Tibial nerve (tissue), 4 donors: Measurements from ENCODE around the gene NBPF1. TPM values are rescaled to one million over a fixed set of nuclear protein-coding genes. Genes with fewer than 3 reads are reported as not detected.
A peak's percentile ranks its signal among the peaks of the same experiment; 100 is the strongest.
"Not testable (repeated sequence)": the region's sequence is repeated elsewhere in the genome, so short reads cannot be mapped to it uniquely, and the experiment has no call there.

Source experiments
- DNase-seq, 2 donors: peaks; one replicate each; pipeline ENCODE4 v3.0.0-alpha.2; 2019; ENCODE audit warnings: low spot score in 2 of 2
- H3K27ac ChIP-seq, 4 donors: fragments of 200-600 bp; sonication (generic) in 3 of 4; one replicate each; pipeline ENCODE4 v1.5.1; 2017 to 2019; ENCODE audit warnings: mild to moderate bottlenecking in 1 of 4
- H3K27me3 ChIP-seq, 2 donors: fragments of 200-600 bp; sonication (generic) in 1 of 2; one replicate each; pipeline versions ENCODE4 v1.5.1 to v1.6.0; 2017 to 2019
- H3K36me3 ChIP-seq, 3 donors: fragments of 200-600 bp; sonication (generic); one replicate each; pipeline ENCODE4 v1.5.1; 2018 to 2019
- H3K4me1 ChIP-seq, 4 donors: fragments of 200-600 bp; sonication (generic) in 3 of 4; one replicate each; pipeline ENCODE4 v1.5.1; 2017 to 2019
- H3K4me3 ChIP-seq, 4 donors: fragments of 200-600 bp; sonication (generic) in 3 of 4; one replicate each; pipeline ENCODE4 v1.5.1; 2017 to 2019; ENCODE audit warnings: mild to moderate bottlenecking in 1 of 4, moderate library complexity in 1 of 4
- H3K9me3 ChIP-seq, 4 donors: fragments of 200-600 bp; sonication (generic) in 3 of 4; one replicate each; pipeline ENCODE4 v1.5.1; 2017 to 2019
- EP300 ChIP-seq, 2 donors: sonication (generic); formaldehyde crosslinking; IDR thresholded peaks; one replicate each; pipeline ENCODE4 v1.6.1; 2017; ENCODE audit warnings: antibody characterized with exemption in 2 of 2, mild to moderate bottlenecking in 1 of 2
- POLR2A ChIP-seq, 2 donors: fragments of 450-650 bp; IDR thresholded peaks; one replicate each; pipeline ENCODE4 v1.6.1; 2017; ENCODE audit warnings: antibody characterized with exemption in 2 of 2, mild to moderate bottlenecking in 2 of 2, moderate library complexity in 2 of 2
- WGBS, 2 donors: methylation state at CpG; one replicate each; pipeline ENCODE4 v1.1.5; 2018; 5-methylcytosine and 5-hydroxymethylcytosine counted together
- total RNA-seq, 4 donors: library from RNA; depleted of rRNA; stranded (reverse); fragments of >200 nt; gene quantifications; one replicate each; pipeline ENCODE4 v1.1.0, GENCODE V29; 2016
- TF ChIP-seq, protein P1 (sequence below), 5 experiments: fragments of 200-600 bp in 3 of 5; fragments of 450-650 bp in 2 of 5; sonication (generic) in 3 of 5; IDR thresholded peaks; one replicate each; pipeline ENCODE4 v1.5.1; 2016 to 2019; ENCODE audit warnings: antibody characterized with exemption in 5 of 5, mild to moderate bottlenecking in 3 of 5, moderate library complexity in 2 of 5

Gene NBPF1
- total RNA-seq, 4 donors from 2014 or later = 47.3 to 57.3 (median 53.1) TPM

DNA sequence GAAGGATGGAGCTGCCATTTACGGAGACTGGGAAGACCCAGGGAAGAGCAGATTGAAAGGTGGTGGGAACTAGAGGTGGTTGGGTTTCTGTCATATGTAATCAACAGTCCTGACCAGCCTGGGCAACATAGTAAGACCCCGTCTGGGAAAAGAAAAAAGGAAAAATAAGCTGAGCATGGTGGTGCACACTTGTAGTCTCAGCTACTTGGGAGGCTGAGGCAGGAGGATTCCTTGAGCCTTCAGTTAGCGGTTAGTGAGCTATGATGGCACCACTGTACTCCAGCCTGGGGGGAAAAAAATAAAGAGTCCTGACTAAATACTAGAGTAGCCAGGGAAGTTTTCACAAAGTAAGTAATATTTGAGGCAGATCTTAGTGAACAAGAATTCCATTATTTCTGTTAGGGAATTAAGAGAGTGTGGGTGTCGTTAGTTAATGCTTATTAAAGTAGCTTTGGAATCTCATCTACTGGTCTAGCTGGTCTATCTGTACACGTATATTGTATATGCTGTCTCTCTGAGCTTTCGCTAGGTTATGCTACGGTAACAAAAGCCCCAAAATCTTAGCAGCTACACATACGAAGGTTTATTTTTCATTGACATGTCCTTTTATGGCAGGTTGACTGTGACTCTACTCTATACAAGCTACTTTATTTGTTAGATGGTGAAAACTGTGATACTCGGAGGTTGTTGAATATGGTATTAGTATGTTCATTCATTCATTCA lies 4.4 kb downstream of the NBPF1 start:
- Histone ChIP-seq H3K9me3 (no peaks in the 10 kb centered on the region), H3K4me3 (no peak overlapping the region), H3K4me1 (peaks cover 0 to 23% (median 16%) of the 10 kb centered on the region in 4 donors), H3K27ac (no peak overlapping the region), H3K36me3 (peaks cover 3 to 45% (median 5%) of the 10 kb centered on the region in 3 donors), H3K27me3 (no peaks in the 10 kb centered on the region)
- DNase-seq = no peak
- no peak for TF ChIP-seq POLR2A (IDR thresholded peaks at IDR 0.05)
- no peak for TF ChIP-seq EP300 (IDR thresholded peaks at IDR 0.05)
- TF ChIP-seq, protein P1, sequence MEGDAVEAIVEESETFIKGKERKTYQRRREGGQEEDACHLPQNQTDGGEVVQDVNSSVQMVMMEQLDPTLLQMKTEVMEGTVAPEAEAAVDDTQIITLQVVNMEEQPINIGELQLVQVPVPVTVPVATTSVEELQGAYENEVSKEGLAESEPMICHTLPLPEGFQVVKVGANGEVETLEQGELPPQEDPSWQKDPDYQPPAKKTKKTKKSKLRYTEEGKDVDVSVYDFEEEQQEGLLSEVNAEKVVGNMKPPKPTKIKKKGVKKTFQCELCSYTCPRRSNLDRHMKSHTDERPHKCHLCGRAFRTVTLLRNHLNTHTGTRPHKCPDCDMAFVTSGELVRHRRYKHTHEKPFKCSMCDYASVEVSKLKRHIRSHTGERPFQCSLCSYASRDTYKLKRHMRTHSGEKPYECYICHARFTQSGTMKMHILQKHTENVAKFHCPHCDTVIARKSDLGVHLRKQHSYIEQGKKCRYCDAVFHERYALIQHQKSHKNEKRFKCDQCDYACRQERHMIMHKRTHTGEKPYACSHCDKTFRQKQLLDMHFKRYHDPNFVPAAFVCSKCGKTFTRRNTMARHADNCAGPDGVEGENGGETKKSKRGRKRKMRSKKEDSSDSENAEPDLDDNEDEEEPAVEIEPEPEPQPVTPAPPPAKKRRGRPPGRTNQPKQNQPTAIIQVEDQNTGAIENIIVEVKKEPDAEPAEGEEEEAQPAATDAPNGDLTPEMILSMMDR (IDR thresholded peaks at IDR 0.05) = no peak
- 89 to 91% methylated on average over 9 of the region's 9 CpGs for WGBS, 2 donors

DNA sequence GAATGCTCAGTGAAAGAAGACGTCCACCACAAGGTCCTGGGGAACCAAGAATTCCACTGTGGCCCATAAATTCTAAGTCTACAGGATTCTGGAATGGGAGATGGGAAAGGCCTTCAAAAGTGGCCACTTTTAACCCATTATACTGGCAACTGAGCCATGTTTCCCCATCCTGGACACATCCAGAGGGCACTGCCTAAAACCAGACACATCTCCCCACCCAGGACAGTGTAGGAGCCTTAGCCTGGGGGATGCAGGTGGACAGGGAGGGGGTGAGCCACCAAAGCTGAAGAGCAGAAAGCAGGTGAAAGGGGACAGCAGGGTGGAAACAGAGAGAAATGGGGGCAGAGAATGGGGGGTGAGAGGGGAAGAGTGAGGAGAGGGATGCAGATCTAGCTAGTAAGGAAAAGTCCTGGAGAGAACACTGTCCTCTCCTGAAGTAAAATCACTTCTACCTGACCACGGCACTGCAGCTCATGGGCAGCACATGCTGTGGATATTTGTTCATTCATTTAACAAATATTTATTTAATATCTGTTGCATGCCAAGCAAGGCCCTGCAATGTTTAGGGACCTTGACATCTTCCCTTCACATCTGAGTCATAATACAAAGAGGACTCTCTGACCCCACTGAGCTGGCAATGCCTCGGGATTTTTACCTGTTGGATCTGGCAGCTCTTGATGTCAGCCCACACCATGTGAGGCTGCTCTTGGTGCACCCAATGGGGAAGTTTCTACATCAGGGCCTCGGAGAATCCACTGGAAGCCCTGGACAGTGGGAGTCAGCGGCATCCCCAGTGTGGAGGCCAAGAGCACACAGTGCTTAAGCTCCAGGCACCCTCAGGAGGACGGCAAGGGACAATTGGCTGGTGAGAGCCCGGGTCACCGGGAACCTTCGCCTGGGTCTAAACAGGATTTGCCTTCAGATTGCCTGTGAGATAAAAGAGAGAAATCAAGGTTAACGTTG lies 5.2 kb downstream of the NBPF1 start:
- H3K27me3 ChIP-seq, H3K4me3 ChIP-seq, H3K27ac ChIP-seq, H3K9me3 ChIP-seq: not testable (repeated sequence)
- Histone ChIP-seq H3K4me1 (peaks cover 0 to 18% (median 11%) of the 10 kb centered on the region in 4 donors), H3K36me3 (peaks cover 3 to 45% (median 5%) of the 10 kb centered on the region in 3 donors)
- peak in 1 of 2 donors; percentile 13 for DNase-seq
- 89 to 94% methylated on average over 10 of the region's 10 CpGs for WGBS, 2 donors

DNA sequence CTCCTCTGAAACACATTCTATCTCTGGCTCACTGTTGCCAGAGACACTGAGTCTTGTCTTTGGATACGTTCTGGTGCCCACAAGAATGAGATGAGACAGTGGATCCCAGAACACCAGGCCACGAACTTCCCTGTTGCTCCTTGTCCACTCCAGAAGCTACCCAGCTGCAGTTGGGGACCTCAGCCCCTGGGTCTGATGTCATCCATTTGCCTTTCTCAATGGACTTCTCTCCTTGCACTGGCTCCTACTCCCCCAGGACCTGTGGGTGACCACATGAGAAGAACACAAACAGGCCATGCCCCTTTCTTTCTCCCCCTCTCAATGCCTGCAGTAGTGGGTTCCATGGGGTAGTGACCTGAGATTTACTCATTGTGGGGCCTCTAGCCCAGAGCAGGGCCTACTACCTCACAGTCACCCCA lies 5.9 kb downstream of the NBPF1 start:
- Histone ChIP-seq H3K4me1 (peaks cover 0 to 14% (median 9%) of the 10 kb centered on the region in 4 donors), H3K27ac (no peak overlapping the region), H3K27me3 (no peaks in the 10 kb centered on the region), H3K9me3 (no peaks in the 10 kb centered on the region), H3K36me3 (peaks cover 3 to 45% (median 5%) of the 10 kb centered on the region in 3 donors), H3K4me3 (no peak overlapping the region)
- WGBS, 2 donors = 88 to 91% methylated on average over 2 of the region's 2 CpGs
- TF ChIP-seq EP300 (IDR thresholded peaks at IDR 0.05) (no peak), POLR2A (IDR thresholded peaks at IDR 0.05) (no peak)
- TF ChIP-seq, protein P1 (IDR thresholded peaks at IDR 0.05) = no peak
- no peak for DNase-seq

DNA sequence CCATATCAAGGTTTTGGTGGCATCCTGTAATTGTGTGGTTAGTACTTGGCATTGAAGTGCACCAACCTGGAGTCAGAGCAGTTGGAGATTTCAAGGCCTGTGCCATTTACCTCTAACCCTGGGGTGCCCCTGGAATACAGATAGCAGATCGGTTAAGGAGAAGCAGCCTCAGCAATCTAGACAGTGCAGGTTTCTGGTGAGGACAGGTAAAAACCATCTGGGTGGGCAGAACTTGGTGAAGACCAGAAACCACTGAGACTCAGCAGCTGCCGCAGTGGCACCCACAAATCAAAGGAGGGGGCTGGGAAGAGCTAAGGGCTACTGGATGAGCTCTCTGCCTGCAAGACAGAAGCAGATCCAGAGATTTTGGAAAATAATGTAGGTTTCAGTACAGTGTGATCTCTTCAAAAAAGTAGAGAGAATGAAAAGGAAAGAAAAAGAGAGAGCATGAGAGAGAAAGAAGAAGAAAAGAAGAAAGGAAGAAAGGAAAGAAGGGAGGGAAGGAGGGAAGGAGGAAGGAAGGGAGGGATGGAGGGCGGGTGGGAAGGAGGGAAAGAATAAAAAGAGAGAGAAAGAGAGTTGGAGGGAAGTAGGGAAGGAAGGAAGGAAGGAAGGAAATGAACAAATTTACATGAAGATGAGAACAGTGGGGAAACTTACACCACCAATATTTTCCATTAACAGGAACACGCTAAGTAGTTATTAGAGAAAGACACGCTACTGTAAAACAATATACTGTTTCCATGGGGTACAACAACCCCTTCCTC lies 6.5 kb downstream of the NBPF1 start:
- DNase-seq, H3K27me3 ChIP-seq, H3K4me3 ChIP-seq, H3K27ac ChIP-seq, H3K9me3 ChIP-seq, H3K4me1 ChIP-seq: not testable (repeated sequence)
- 88 to 91% methylated on average over 5 of the region's 5 CpGs for WGBS, 2 donors
- peaks cover 3 to 45% (median 5%) of the 10 kb centered on the region in 3 donors for H3K36me3 ChIP-seq

DNA sequence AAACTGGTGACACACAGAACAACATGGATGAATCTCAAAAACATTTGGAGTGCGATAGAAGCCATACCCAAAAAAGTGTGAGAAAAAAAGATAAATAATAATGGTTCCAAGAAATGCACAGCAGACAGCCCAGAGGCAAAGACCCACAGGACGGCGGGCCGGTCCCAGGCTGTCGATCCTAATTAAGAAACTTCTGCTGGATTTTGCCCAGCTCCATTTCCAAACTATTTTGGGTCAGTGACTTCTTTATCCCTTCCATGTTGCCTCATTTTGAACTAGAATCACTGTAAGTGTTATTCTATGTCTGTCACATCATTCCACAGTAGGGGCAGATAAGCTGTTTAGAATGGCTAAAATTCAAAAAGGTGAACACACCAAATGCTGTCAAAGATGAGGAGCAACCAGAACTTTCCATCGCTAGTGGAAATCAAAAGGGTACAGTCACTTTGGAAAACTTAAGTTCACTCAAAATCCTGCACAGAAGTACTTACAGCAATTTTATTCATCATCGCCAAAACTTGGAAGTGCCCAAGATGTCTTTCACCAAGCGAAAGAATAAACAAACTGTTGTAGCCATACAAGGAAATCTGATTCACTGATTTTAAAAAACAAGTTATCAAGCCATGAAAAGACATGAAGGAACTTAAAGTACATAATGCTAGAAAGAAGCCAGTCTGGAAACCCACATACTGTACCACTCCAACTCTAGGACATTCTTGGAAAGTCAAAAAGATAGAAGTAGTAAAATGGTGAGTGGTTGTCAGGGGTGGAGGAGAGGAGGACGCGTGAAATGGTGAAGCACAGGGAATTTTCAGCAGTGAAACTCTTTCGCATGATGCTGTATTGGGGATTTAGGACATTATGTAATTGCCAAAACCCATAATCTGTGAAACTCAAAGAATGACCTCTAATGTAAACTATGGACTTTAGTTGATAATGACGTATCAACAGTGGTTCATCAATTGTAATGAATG lies 7.5 kb downstream of the NBPF1 start:
- Histone ChIP-seq H3K4me3 (no peak overlapping the region), H3K36me3 (peaks cover 3 to 45% (median 5%) of the 10 kb centered on the region in 3 donors), H3K27ac (no peak overlapping the region), H3K27me3 (no peaks in the 10 kb centered on the region), H3K9me3 (no peaks in the 10 kb centered on the region), H3K4me1 (no peaks in the 10 kb centered on the region)
- 77 to 78% methylated on average over 12 of the region's 12 CpGs for WGBS, 2 donors
- no peak for TF ChIP-seq POLR2A (IDR thresholded peaks at IDR 0.05)
- DNase-seq = no peak

DNA sequence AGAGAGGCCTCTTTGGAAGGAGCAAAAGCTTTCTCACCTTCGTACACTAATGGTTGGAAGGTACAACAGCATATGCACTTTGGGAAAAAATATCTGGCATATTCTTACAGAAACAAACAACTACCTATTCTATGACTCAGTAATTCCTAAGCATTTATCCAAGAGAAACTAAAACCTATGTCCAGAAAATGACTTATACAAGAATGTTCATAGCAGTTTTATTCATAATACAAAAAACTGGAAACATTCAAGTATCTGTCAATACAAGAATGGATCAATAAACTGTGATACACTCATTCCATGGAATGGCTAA lies 8.2 kb downstream of the NBPF1 start:
- Histone ChIP-seq H3K27ac (no peak overlapping the region), H3K27me3 (no peaks in the 10 kb centered on the region), H3K9me3 (no peaks in the 10 kb centered on the region), H3K4me3 (no peak overlapping the region), H3K36me3 (peaks cover 3 to 45% (median 5%) of the 10 kb centered on the region in 3 donors), H3K4me1 (no peaks in the 10 kb centered on the region)
- no peak for DNase-seq
- no peak for TF ChIP-seq EP300 (IDR thresholded peaks at IDR 0.05)
- TF ChIP-seq, protein P1 (IDR thresholded peaks at IDR 0.05) = no peak
- no peak for TF ChIP-seq POLR2A (IDR thresholded peaks at IDR 0.05)
- WGBS, 2 donors = 84 to 90% methylated on average over 1 of the region's 1 CpG

DNA sequence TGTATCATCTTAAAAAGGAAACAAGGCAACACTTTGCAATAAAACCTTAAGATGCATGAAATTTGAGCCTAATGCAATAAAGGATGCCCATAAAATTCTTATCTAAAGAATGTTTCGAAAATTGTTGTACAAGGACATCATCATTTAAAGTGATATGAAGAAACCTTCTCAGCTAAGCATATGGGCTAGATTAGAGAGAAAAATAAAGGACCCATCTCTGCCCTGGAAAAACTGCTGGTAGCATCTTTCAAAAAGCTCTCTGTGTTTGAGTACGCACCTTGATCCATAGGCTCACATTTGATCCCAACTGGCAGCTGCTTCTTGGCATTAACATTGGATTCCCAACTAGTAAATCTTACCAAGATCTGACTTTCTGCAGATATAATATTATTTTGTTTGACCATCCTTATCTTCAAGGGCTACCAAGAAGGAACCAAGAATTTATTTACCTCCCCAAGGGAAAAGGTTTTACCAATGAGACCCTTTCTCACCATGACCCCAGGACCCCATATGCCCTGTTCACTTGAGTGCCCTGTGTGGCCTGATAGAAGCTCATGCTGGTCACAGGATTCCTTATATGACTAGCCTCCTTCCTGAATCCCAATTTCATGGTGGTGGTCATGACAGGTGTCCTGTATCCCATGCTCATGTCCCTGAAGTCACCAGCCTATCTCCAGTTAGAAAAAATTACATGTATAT lies 8.7 kb downstream of the NBPF1 start:
- WGBS, 2 donors = 86 to 90% methylated on average over 2 of the region's 2 CpGs
- H3K36me3 ChIP-seq = peaks cover 3 to 45% (median 5%) of the 10 kb centered on the region in 3 donors
- H3K4me3 ChIP-seq, H3K27ac ChIP-seq, H3K4me1 ChIP-seq, DNase-seq, H3K27me3 ChIP-seq, H3K9me3 ChIP-seq: not testable (repeated sequence)

DNA sequence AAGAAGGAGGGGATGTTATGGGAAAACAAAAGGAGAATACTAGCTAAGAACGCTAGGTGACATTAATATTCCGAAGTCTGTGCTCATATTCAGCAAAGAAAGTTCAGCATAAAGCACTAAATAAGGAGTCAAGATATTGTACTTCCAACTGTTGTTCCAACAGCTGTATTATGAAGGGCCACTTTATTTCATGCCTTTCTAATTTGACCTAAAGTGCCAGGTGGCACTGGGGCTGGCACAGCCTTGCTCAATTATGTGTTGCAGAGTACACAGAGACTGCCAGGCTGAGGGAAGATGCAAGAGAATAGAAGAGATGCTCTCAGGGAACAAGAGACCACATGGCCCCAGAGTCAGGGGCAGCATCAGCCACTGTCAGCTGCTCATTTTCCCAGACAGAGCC lies 9.7 kb downstream of the NBPF1 start:
- H3K27me3 ChIP-seq, DNase-seq, H3K27ac ChIP-seq, H3K4me1 ChIP-seq, H3K4me3 ChIP-seq, H3K9me3 ChIP-seq: not testable (repeated sequence)
- peaks cover 3 to 41% (median 5%) of the 10 kb centered on the region in 3 donors for H3K36me3 ChIP-seq
- WGBS, 2 donors = 82% methylated on average over 1 of the region's 2 CpGs; no CpG with 5 or more reads in 1 of the 2 donors
